ENCODE measurements around the gene CORO2A. TPM values are rescaled to one million over a fixed set of nuclear protein-coding genes. Genes with fewer than 3 reads are reported as not detected.
A peak's percentile ranks its signal among the peaks of the same experiment; 100 is the strongest.

CORO2A gene
- total RNA-seq, 2 experiments from 2014 or later, result 9.2 TPM

DNA sequence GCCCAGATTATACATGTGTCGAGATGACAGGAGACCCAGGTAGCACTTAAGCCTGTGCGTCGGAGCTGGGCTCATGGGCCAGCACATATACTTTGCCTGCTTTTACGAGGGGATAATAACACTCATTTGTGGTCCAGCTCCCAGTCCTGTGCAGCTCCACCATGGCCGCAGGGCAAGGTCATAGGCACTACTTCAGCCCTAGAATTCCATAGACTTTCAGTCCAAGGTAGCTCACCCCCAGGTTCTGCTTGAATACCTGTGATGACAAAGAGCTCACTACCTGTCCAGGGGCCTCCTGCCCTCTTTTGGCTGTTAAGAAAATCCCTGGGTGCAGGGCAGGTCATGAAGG is 1.7 kb downstream of the CORO2A start:
- Mint-ChIP-seq H3K9me3 (ENCODE audit: insufficient read depth) (no peaks in the 10 kb centered on the region), H3K27ac (no peak overlapping the region), H3K4me3 (peak overlapping the region; percentile 72), H3K4me1 (ENCODE audit: low read depth) (peaks cover 32% of the 10 kb centered on the region), H3K27me3 (ENCODE audit: low read depth) (no peaks in the 10 kb centered on the region), H3K36me3 (ENCODE audit: low read depth) (no peaks in the 10 kb centered on the region)
- DNase-seq, result no peak
- ChIA-PET POLR2A (interaction anchor here (0.7 to 1.2 kb wide), 2 partner anchors 70 to 72 kb away, joined by 3 to 4 read pairs; partner anchors contain the start of gene TRIM14), CTCF (interaction anchor here (0.7 to 5.7 kb wide), 3 partner anchors 13 to 72 kb away, joined by 4 to 40 read pairs (median 10); partner anchors contain the start of gene TRIM14)
- no peak for ATAC-seq

DNA sequence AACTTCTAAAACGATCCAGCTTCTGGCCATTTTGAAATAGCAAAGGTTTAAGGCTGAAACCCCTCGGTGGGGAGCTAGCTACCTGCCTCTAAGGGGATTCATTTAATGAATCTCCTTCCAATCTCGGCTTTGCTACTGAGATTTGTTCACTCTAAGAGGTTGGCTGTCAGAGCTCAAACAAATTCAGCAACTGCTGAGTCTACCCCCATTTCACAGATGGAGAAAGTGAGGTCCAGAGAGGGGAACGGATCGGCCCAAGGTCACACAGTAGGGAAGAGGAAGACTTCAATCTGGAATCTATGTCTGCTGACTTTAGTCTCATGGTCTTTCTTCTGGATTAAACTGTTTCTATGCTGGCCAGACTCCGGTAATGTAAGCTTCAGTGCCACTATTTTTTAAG is 3.0 kb downstream of the CORO2A start:
- no peaks in the 10 kb centered on the region for H3K9me3 Mint-ChIP-seq (ENCODE audit: insufficient read depth)
- no peak for DNase-seq
- H3K27ac Mint-ChIP-seq, result no peak overlapping the region
- H3K27me3 Mint-ChIP-seq (ENCODE audit: low read depth), result no peaks in the 10 kb centered on the region
- H3K4me1 Mint-ChIP-seq (ENCODE audit: low read depth), result peaks cover 36% of the 10 kb centered on the region
- no peak overlapping the region for H3K4me3 Mint-ChIP-seq
- ChIA-PET CTCF (interaction anchor here (1.4 to 5.7 kb wide), 4 partner anchors 17 to 126 kb away, joined by 3 to 40 read pairs (median 6); partner anchors contain the start of gene TRIM14), POLR2A (no interaction called here)
- ATAC-seq, result no peak
- no peaks in the 10 kb centered on the region for H3K36me3 Mint-ChIP-seq (ENCODE audit: low read depth)

DNA sequence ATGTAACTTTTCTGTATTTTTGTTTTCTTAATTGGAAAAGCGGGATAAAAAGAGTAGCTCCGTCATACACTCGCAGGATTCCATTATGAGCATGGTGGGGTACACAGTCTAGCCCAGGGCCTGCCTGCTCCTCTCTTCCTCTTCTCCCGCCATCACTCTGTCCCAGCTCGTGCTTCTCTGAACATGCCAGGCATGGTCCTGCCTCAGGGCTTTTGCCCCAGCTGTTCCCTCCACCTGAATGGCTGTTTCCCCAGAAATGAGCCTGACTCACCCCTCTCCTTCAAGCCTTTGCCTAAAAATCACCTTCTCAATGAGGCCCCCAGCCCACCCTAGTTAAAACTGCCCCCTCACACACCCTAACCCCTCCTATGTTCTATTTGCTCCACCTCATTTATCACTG is 4.5 kb downstream of the CORO2A start:
- Mint-ChIP-seq H3K9me3 (ENCODE audit: insufficient read depth) (no peaks in the 10 kb centered on the region), H3K4me1 (ENCODE audit: low read depth) (peaks cover 28% of the 10 kb centered on the region), H3K27ac (no peak overlapping the region), H3K36me3 (ENCODE audit: low read depth) (no peaks in the 10 kb centered on the region), H3K4me3 (no peak overlapping the region), H3K27me3 (ENCODE audit: low read depth) (no peaks in the 10 kb centered on the region)
- POLR2A ChIA-PET, result no interaction called here
- DNase-seq (no peak), ATAC-seq (no peak)
- CTCF ChIA-PET, result interaction anchor here (1.4 to 2.2 kb wide), 4 partner anchors 67 to 128 kb away, joined by 3 to 9 read pairs (median 4); partner anchors contain the start of genes TBC1D2 and TRIM14

DNA sequence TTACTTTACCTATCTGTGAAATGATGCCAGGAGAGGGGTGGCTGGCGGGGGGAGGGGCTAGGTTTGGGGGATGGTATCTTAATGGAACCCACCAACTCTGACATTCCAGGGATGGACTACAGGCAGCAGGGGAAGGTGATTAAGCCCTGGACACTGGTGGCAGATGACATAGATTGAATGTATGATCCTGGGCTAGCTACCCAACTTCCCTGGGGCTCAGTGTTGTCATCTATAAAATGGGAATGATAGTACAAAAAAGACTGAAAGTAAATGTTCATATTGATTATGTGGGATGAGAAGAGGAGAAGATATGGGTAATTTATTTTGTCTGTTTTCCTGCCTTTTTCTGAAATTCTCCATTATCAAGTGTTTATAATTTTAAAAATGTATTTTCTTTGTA is 6.2 kb downstream of the CORO2A start:
- no peaks in the 10 kb centered on the region for H3K36me3 Mint-ChIP-seq (ENCODE audit: low read depth)
- no peaks in the 10 kb centered on the region for H3K9me3 Mint-ChIP-seq (ENCODE audit: insufficient read depth)
- H3K4me3 Mint-ChIP-seq, result no peak overlapping the region
- ATAC-seq, result no peak
- H3K27me3 Mint-ChIP-seq (ENCODE audit: low read depth), result no peaks in the 10 kb centered on the region
- no peak for DNase-seq
- POLR2A ChIA-PET, result no interaction called here
- H3K4me1 Mint-ChIP-seq (ENCODE audit: low read depth), result peaks cover 29% of the 10 kb centered on the region
- no peak overlapping the region for H3K27ac Mint-ChIP-seq
- CTCF ChIA-PET, result interaction anchor here (1.7 kb wide), 1 partner anchor 69 kb away, joined by 3 read pairs; the partner anchor contains the start of gene TBC1D2

DNA sequence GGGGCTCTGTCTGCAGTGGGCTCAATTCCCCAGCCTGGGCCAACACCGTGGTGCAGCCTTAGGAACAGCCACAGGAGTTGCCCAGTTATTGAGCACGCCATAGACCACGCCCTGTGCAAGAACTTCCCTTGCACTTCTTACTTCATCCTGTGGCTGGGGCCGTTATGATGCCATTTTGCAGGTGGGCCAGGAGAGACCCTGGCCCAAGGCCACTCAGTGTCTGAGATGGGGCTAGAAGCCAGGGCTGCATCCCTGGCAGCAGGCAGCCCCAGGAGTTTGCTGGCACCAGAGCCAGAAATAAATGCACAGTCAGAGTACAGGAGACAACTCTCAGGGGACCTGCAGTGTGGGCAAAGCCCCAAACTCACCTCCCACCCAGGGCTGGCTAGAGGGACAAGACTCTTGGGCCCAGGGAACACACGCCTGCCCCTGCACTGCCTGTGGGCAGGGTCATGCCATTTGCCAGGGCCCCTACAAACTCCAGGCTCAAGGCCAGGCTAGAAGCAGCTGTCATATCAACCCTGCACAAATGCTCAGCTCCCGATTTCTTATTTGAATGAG is 6.7 kb downstream of the CORO2A start:
- H3K36me3 Mint-ChIP-seq (ENCODE audit: low read depth), result no peaks in the 10 kb centered on the region
- H3K9me3 Mint-ChIP-seq (ENCODE audit: insufficient read depth), result no peaks in the 10 kb centered on the region
- H3K27me3 Mint-ChIP-seq (ENCODE audit: low read depth), result no peaks in the 10 kb centered on the region
- H3K27ac Mint-ChIP-seq, result no peak overlapping the region
- peaks cover 23% of the 10 kb centered on the region for H3K4me1 Mint-ChIP-seq (ENCODE audit: low read depth)
- ATAC-seq, result no peak
- no peak for DNase-seq
- ChIA-PET POLR2A (no interaction called here), CTCF (no interaction called here)
- H3K4me3 Mint-ChIP-seq, result no peak overlapping the region

DNA sequence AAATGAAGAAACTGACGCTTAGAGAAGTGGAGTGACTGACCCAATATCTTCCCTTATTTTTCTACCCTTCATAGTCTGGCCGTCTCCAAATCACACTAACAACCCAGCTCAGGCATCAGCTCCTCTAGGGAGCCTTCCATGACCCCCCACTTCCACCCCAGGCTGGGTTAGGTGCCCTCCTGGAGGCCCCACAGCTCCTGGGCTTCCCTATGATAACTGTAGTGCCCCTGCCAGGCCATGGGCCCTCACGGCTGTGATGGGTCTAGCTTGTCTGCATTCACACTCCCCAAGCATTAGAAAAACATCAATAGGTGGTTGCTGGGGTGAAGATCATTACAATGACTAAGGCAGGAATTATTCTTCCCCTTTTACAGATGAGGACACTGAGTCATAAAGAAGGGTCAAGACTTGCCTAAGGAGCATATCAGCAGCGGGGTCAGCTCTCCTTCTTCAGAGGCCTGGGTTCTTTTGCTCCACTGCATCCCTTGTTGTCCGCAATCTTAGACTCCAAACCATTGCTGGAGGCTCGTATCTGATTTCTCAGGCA is 7.3 kb downstream of the CORO2A start:
- no peak for DNase-seq
- ChIA-PET POLR2A (no interaction called here), CTCF (no interaction called here)
- H3K36me3 Mint-ChIP-seq (ENCODE audit: low read depth), result no peaks in the 10 kb centered on the region
- no peak overlapping the region for H3K27ac Mint-ChIP-seq
- H3K27me3 Mint-ChIP-seq (ENCODE audit: low read depth), result no peaks in the 10 kb centered on the region
- no peak overlapping the region for H3K4me3 Mint-ChIP-seq
- ATAC-seq, result no peak
- peaks cover 26% of the 10 kb centered on the region for H3K4me1 Mint-ChIP-seq (ENCODE audit: low read depth)
- no peaks in the 10 kb centered on the region for H3K9me3 Mint-ChIP-seq (ENCODE audit: insufficient read depth)

DNA sequence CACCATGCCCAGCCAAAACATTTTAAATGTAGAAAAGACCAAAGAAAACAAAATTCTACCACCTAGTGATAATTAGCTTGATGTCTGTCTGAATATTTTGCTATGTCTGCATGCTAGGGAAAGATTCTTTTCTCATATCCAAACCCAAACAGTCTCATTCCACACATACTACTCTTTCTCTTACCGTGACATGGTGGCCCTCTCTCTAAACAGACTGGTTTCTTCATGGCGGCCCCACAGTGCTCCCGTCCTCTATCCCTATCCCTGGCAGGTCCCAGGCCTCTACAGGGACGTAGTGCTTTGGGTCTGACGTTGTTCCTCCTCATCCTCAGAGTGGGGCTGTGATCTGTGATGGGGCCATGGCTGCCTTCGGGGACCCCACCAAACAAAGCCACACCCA is 8.1 kb downstream of the CORO2A start:
- ChIA-PET CTCF (interaction anchor here (1.4 kb wide), 1 partner anchor 8 kb away, joined by 3 read pairs; no protein-coding TSS in a partner anchor), POLR2A (no interaction called here)
- DNase-seq (no peak), ATAC-seq (no peak)
- Mint-ChIP-seq H3K9me3 (ENCODE audit: insufficient read depth) (no peaks in the 10 kb centered on the region), H3K27ac (no peak overlapping the region), H3K27me3 (ENCODE audit: low read depth) (no peaks in the 10 kb centered on the region), H3K4me3 (no peak overlapping the region), H3K36me3 (ENCODE audit: low read depth) (no peaks in the 10 kb centered on the region), H3K4me1 (ENCODE audit: low read depth) (peaks cover 27% of the 10 kb centered on the region)

DNA sequence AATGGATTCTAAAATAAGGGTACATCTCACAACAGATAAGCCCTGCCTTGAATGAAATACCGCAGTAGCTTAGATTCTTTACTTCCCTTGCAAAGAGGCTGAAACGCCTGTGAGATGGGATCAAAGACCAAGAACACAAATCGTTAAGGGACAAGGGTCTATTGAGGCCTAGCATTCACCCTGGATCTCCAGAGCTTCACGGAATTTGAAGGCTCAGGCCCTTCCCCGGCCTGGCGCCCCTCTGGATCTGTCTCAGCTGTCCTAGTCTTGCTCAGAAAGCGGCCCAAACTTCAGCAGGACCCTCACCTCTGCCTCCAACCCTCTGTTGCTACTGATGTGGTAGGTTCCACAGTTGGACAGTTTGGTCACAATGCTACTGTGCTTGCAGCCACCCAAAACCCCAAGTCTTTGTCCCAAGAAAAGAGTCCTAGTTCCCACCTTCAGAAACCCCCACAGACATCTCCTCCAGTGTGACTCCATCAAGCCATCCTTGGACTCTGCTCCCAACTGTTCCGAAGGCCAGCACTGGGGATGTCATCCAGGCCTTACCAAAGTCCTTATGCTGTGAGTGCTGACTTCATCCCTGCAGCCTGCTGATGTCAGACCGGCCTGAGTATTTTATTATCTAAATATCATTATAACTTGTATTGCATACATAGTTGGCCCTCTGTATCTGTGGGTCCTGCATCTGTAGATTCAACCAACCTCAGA is 9.4 kb downstream of the CORO2A start:
- H3K4me3 Mint-ChIP-seq, result no peak overlapping the region
- H3K9me3 Mint-ChIP-seq (ENCODE audit: insufficient read depth), result no peaks in the 10 kb centered on the region
- no peak for DNase-seq
- H3K27ac Mint-ChIP-seq, result no peak overlapping the region
- POLR2A ChIA-PET, result no interaction called here
- no peaks in the 10 kb centered on the region for H3K36me3 Mint-ChIP-seq (ENCODE audit: low read depth)
- no peaks in the 10 kb centered on the region for H3K27me3 Mint-ChIP-seq (ENCODE audit: low read depth)
- CTCF ChIA-PET, result interaction anchor here (1.3 to 1.4 kb wide), 2 partner anchors 9 to 22 kb away, joined by 3 to 4 read pairs; no protein-coding TSS in a partner anchor
- H3K4me1 Mint-ChIP-seq (ENCODE audit: low read depth), result peaks cover 22% of the 10 kb centered on the region
- no peak for ATAC-seq

DNA sequence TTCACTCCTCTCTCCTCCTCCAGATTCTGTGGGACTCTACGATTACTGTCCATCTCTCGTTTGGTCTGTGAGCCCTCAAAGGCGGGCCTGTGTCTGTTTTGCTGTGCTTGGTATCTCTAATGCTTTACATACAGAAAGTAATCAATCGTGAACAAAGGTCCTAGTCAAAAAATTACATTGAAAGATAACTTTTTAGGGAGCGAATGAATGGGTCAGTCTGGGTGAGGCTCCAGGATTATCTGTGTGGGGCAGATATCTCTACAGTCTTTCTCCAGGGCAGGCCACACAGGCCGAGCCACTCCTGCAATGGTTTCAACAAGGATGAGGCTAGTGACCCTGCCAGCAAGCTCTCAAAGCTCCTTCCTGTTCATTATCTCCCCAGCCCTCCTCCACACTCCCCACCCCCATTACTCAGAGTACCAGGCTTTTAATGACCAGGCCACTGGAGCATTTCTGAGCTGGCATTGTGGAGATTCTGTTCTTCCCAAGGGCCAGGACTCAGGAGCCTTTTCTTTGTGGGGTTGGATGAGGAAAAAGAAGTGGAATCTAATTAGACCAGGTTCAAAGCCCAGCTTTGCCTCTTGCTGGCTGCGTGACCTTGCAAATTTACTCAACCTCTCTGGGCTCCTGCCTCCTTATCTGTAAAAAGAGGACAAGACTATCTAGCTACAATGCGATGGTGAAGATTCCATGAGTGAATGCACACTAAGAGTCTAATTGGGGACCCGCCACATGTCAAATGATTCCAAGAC is 10.2 kb downstream of the CORO2A start:
- Mint-ChIP-seq H3K4me3 (no peak overlapping the region), H3K4me1 (ENCODE audit: low read depth) (peaks cover 20% of the 10 kb centered on the region), H3K36me3 (ENCODE audit: low read depth) (no peaks in the 10 kb centered on the region), H3K27me3 (ENCODE audit: low read depth) (no peaks in the 10 kb centered on the region), H3K27ac (no peak overlapping the region), H3K9me3 (ENCODE audit: insufficient read depth) (no peaks in the 10 kb centered on the region)
- DNase-seq, result no peak
- no peak for ATAC-seq
- ChIA-PET CTCF (interaction anchor here (0.6 to 1.3 kb wide), 3 partner anchors 23 to 1522 kb away, joined by 3 to 4 read pairs (median 4); no protein-coding TSS in a partner anchor), POLR2A (interaction anchor here (0.9 kb wide), 1 partner anchor 9 kb away, joined by 3 read pairs; no protein-coding TSS in a partner anchor)

DNA sequence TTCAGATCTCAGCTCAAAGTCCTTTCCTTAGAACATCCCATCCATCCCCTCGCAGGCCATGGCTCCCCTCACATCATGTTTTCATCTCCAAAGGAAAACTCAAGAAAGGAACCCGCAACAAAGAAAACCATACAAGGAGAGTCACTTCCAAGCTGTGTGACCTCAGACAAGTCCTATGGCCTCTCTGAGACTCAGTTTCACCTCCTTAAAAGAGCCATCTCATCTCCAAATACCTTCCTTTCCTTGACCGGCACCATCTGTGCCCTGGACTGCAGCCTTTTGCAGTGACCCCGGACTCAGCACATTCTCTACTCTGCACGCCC is 10.7 kb downstream of the CORO2A start:
- DNase-seq (no peak), ATAC-seq (no peak)
- Mint-ChIP-seq H3K36me3 (ENCODE audit: low read depth) (no peaks in the 10 kb centered on the region), H3K9me3 (ENCODE audit: insufficient read depth) (no peaks in the 10 kb centered on the region), H3K4me1 (ENCODE audit: low read depth) (peaks cover 20% of the 10 kb centered on the region), H3K4me3 (no peak overlapping the region), H3K27me3 (ENCODE audit: low read depth) (no peaks in the 10 kb centered on the region), H3K27ac (no peak overlapping the region)
- ChIA-PET POLR2A (interaction anchor here (0.9 kb wide), 1 partner anchor 10 kb away, joined by 3 read pairs; no protein-coding TSS in a partner anchor), CTCF (interaction anchor here (0.6 to 1.3 kb wide), 3 partner anchors 24 to 1523 kb away, joined by 3 to 4 read pairs (median 4); no protein-coding TSS in a partner anchor)

DNA sequence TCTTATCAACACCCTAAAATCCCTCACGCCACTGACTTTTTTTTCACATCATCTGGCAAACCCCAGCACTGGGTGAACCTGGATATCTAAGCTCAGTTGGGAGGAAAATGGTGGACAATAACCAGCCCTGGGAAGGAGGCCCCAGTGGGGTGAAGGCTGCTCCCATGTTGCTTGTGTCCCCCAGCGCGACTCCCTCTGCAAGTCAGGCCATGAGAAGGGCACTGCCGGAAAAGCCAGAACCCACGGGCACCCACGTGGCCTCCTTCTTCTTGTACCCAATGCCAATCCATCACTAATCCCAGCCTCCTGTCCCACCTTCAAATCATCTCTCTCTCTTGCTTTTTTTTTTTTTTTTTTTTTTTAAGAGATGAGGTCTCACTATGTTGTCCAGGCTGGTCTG is 11.4 kb downstream of the CORO2A start:
- peaks cover 20% of the 10 kb centered on the region for H3K4me1 Mint-ChIP-seq (ENCODE audit: low read depth)
- H3K36me3 Mint-ChIP-seq (ENCODE audit: low read depth), result no peaks in the 10 kb centered on the region
- H3K9me3 Mint-ChIP-seq (ENCODE audit: insufficient read depth), result no peaks in the 10 kb centered on the region
- no peak overlapping the region for H3K4me3 Mint-ChIP-seq
- ChIA-PET CTCF (no interaction called here), POLR2A (no interaction called here)
- no peak overlapping the region for H3K27ac Mint-ChIP-seq
- H3K27me3 Mint-ChIP-seq (ENCODE audit: low read depth), result no peaks in the 10 kb centered on the region
- no peak for ATAC-seq
- no peak for DNase-seq
